K562 (cell line): ENCODE results near the gene SLC35A1. TPM values are rescaled to one million over a fixed set of nuclear protein-coding genes. Genes with fewer than 3 reads are reported as not detected.

Experiments
- CHD4 ChIP-seq: fragments of 200-600 bp; sonication (generic); IDR thresholded peaks from 3 replicates; pipeline ENCODE4 v1.6.1; 2012; ENCODE audit warnings: low read depth, mild to moderate bottlenecking, mixed read lengths, low read length, inconsistent platforms; ENCODE audit not compliant: insufficient read depth, insufficient replicate concordance, poor library complexity, severe bottlenecking
- COPS2 ChIP-seq: fragments of 450-650 bp; conservative IDR thresholded peaks from 2 replicates; pipeline ENCODE4 v1.6.1; 2016; ENCODE audit warnings: mild to moderate bottlenecking, moderate library complexity
- EP300 ChIP-seq: IDR thresholded peaks from 2 replicates; pipeline ENCODE4 v1.6.1; 2012; ENCODE audit warnings: low read length, improper control_type of control experiment
- GTF2F1 ChIP-seq: IDR thresholded peaks from 2 replicates; pipeline ENCODE4 v1.6.1; 2011; ENCODE audit warnings: low read depth, low read length, improper control_type of control experiment
- HCFC1 ChIP-seq: IDR thresholded peaks from 2 replicates; pipeline ENCODE4 v1.6.1; 2012; ENCODE audit warnings: low read depth, low read length, improper control_type of control experiment
- KDM2B ChIP-seq: fragments of 250-450 bp; sonication (Bioruptor Pico); IDR thresholded peaks from 2 replicates; pipeline ENCODE4 v1.8.0; 2021; ENCODE audit warnings: mild to moderate bottlenecking, moderate library complexity
- LCOR ChIP-seq: sonication (generic); formaldehyde crosslinking; IDR thresholded peaks from 2 replicates; pipeline ENCODE4 v1.8.0; 2022; ENCODE audit warnings: mild to moderate bottlenecking, missing genetic modification reagents
- NFXL1 ChIP-seq: fragments of 450-650 bp; formaldehyde crosslinking; IDR thresholded peaks from 2 replicates; pipeline ENCODE4 v1.4.0; 2021; ENCODE audit warnings: mild to moderate bottlenecking
- NUFIP1 ChIP-seq: fragments of 450-650 bp; IDR thresholded peaks from 2 replicates; pipeline ENCODE4 v1.6.1; 2018; ENCODE audit not compliant: partially characterized antibody
- PHF8 ChIP-seq: fragments of 200-600 bp; sonication (generic); IDR thresholded peaks from 2 replicates; pipeline ENCODE4 v1.6.1; 2012; ENCODE audit warnings: mixed run types, mild to moderate bottlenecking, inconsistent platforms, low read length, moderate library complexity, borderline replicate concordance
- PML ChIP-seq: IDR thresholded peaks from 2 replicates; pipeline ENCODE4 v1.6.1; 2012; ENCODE audit warnings: low read length, inconsistent platforms
- POLR2AphosphoS5 ChIP-seq: IDR thresholded peaks from 2 replicates; pipeline ENCODE4 v1.6.1; 2011; ENCODE audit warnings: mild to moderate bottlenecking, low read depth, low read length, moderate library complexity; ENCODE audit not compliant: control insufficient read depth, insufficient read depth
- POLR2B ChIP-seq: fragments of 450-650 bp; IDR thresholded peaks from 2 replicates; pipeline ENCODE4 v1.6.1; 2018; ENCODE audit warnings: low read depth; ENCODE audit not compliant: partially characterized antibody
- RAD51 ChIP-seq: fragments of 450-650 bp; IDR thresholded peaks from 2 replicates; pipeline ENCODE4 v1.7.1; 2016; ENCODE audit warnings: low read depth, mild to moderate bottlenecking, borderline replicate concordance
- SOX6 ChIP-seq: fragments of 450-650 bp; IDR thresholded peaks from 2 replicates; pipeline ENCODE4 v1.6.1; 2014; ENCODE audit warnings: mild to moderate bottlenecking
- SREBF1 ChIP-seq: fragments of 150-350 bp; IDR thresholded peaks from 2 replicates; pipeline ENCODE4 v1.6.1; 2014; ENCODE audit warnings: antibody characterized with exemption, low read depth, low read length, borderline replicate concordance
- TAF9B ChIP-seq: fragments of 450-650 bp; IDR thresholded peaks from 2 replicates; pipeline ENCODE4 v1.6.1; 2018; ENCODE audit warnings: mild to moderate bottlenecking; ENCODE audit not compliant: partially characterized antibody
- XRCC5 ChIP-seq: fragments of 200-400 bp; formaldehyde crosslinking; IDR thresholded peaks from 2 replicates; pipeline ENCODE4 v1.6.1; 2017; ENCODE audit warnings: low read depth, mild to moderate bottlenecking, low read length
- ZNF282 ChIP-seq: sonication (generic); formaldehyde crosslinking; IDR thresholded peaks from 2 replicates; pipeline ENCODE4 v1.8.1; 2023; ENCODE audit warnings: missing genetic modification reagents
- ZNF696 ChIP-seq: fragments of 250-450 bp; sonication (Bioruptor Pico); conservative IDR thresholded peaks from 2 replicates; pipeline ENCODE4 v1.4.0; 2020; ENCODE audit warnings: mild to moderate bottlenecking, moderate library complexity
- polyA plus RNA-seq, 8 experiments: library from polyadenylated mRNA; depleted of rRNA in 4 of 8; stranded (reverse) in 5 of 8; unstranded in 3 of 8; fragments of >200 nt; fragmentation: Nextera tagmentation in 2 of 8; fragmentation: Illumina TruSeq in 1 of 8; extraction: Ambion mirVana in 2 of 8; extraction: Trizol in 1 of 8; gene quantifications; 2 replicates each; pipeline versions ENCODE4 v1.2.1 to v1.2.3, GENCODE V29; 2011 to 2014; ENCODE audit warnings: inconsistent platforms in 1 of 8, missing spikeins in 1 of 8
- total RNA-seq, 7 experiments: library from RNA; depleted of rRNA in 6 of 7; stranded (reverse); fragments of >200 nt in 6 of 7; fragmentation: Illumina TruSeq in 2 of 7; extraction: Trizol in 2 of 7; gene quantifications; 2 replicates each; pipeline versions ENCODE4 v1.2.1 to v1.2.3, GENCODE V29; 2011 to 2021; ENCODE audit warnings: low replicate concordance in 1 of 7
- TF ChIP-seq, protein P1 (sequence below): fragments of 450-650 bp; formaldehyde crosslinking; IDR thresholded peaks from 2 replicates; pipeline ENCODE4 v1.4.0; 2022; ENCODE audit warnings: missing genetic modification characterization
- TF ChIP-seq, protein P2 (sequence below): fragments of 450-650 bp; IDR thresholded peaks from 2 replicates; pipeline ENCODE4 v1.6.1; 2014; ENCODE audit warnings: low read depth, mild to moderate bottlenecking, moderate library complexity, borderline replicate concordance
- TF ChIP-seq, protein P3 (sequence below): sonication (generic); formaldehyde crosslinking; IDR thresholded peaks from 2 replicates; pipeline ENCODE4 v1.9.0; 2022; ENCODE audit warnings: mild to moderate bottlenecking, missing genetic modification reagents

The SLC35A1 gene
- total and polyA plus RNA-seq, 9 of the 15 experiments (the other 6 are each of a cell fraction or from before 2014, with no cell fraction given), result 7.5 to 37.1 (median 14.9) TPM

DNA sequence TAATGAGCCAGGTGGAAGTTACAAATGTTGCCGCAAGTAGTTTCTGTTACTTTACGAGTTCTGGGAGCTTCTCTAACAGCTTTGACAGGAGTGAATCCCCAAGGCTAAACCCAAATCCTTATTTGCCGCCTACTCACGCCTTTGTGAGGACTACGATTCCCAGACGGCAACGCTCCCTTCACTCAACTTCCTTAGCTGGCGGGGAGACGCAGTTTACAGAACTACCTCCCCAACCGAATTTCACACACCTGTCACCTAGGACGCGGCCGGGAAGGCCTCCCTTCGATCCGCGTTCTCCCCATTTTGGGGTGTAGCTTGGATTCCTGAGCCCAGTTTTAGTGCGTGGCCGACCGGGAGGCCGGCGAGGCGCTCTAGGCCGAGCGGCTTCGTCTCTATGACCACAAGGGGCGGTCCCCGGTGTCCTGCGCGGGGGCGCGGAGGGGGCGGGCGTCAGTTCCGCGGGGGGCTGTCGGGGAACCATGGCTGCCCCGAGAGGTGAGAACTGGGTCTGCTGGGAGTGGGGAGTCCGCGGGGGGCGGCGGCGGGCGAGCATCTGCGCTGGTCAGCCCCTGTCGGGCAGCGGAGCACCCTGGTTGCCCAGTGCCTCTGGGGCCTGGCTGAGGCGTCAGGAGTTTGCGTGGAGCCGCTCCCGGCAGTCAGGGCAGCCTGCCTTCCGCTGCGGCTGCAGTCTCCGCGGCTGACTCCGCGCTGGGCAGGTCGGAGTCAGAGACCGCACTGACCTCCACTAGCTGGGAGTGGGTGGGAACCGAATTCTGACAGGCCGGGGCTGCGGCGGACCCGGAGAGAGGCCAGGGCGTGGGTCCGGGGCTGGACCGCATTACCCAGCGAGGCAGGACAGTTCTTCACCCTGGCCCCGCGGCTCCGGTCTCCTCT is at the start of gene SLC35A1 (continued):
- TF ChIP-seq TAF9B (peak; percentile 76), KDM2B (CRISPR knock-in tag) (no peak), SREBF1 (no peak), SOX6 (0 out of 2 replicates have a peak, but pooled peaks have one; percentile 15), NFXL1 (CRISPR knock-in tag) (no peak), NUFIP1 (no peak), CHD4 (no peak), EP300 (no peak), PML (0 out of 2 replicates have a peak, but pooled peaks have one; percentile 42), PHF8 (peak; percentile 96), LCOR (peak; percentile 96), COPS2 (no peak), GTF2F1 (no peak), POLR2B (peak; percentile 76), ZNF282 (no peak), POLR2AphosphoS5 (peak; percentile 50; the same call in 1 of the 2 replicates), HCFC1 (peak; percentile 87), RAD51 (no peak), ZNF696 (CRISPR knock-in tag) (no peak), XRCC5 (peak; percentile 77; the same call in 1 of the 2 replicates)
- TF ChIP-seq, protein P1, sequence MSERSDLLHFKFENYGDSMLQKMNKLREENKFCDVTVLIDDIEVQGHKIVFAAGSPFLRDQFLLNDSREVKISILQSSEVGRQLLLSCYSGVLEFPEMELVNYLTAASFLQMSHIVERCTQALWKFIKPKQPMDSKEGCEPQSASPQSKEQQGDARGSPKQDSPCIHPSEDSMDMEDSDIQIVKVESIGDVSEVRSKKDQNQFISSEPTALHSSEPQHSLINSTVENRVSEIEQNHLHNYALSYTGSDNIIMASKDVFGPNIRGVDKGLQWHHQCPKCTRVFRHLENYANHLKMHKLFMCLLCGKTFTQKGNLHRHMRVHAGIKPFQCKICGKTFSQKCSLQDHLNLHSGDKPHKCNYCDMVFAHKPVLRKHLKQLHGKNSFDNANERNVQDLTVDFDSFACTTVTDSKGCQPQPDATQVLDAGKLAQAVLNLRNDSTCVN (CRISPR knock-in tag), result no peak
- TF ChIP-seq, protein P2, sequence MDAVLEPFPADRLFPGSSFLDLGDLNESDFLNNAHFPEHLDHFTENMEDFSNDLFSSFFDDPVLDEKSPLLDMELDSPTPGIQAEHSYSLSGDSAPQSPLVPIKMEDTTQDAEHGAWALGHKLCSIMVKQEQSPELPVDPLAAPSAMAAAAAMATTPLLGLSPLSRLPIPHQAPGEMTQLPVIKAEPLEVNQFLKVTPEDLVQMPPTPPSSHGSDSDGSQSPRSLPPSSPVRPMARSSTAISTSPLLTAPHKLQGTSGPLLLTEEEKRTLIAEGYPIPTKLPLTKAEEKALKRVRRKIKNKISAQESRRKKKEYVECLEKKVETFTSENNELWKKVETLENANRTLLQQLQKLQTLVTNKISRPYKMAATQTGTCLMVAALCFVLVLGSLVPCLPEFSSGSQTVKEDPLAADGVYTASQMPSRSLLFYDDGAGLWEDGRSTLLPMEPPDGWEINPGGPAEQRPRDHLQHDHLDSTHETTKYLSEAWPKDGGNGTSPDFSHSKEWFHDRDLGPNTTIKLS, result peak; percentile 97
- TF ChIP-seq, protein P3, sequence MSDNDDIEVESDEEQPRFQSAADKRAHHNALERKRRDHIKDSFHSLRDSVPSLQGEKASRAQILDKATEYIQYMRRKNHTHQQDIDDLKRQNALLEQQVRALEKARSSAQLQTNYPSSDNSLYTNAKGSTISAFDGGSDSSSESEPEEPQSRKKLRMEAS (CRISPR knock-in tag), result peak; percentile 41
